ENCODE data around the gene LMF2.
A peak's percentile ranks its signal among the peaks of the same experiment; 100 is the strongest.

GRCh38 chr22:50531962-50532674 is 24.6 kb upstream of the LMF2 start:
- TF ChIP-seq CTCF (IDR thresholded peaks at IDR 0.05) (no peak), POLR2A (IDR thresholded peaks at IDR 0.05) (peak in 1 of 2 donors; percentile 10), POLR2AphosphoS5 (IDR thresholded peaks at IDR 0.05; ENCODE audit: insufficient read depth in 1 of 2, low read depth in 1 of 2) (peak in 1 of 2 donors; percentile 73)
